ENCODE results near the gene CNGA1.

Gene CNGA1

DNA sequence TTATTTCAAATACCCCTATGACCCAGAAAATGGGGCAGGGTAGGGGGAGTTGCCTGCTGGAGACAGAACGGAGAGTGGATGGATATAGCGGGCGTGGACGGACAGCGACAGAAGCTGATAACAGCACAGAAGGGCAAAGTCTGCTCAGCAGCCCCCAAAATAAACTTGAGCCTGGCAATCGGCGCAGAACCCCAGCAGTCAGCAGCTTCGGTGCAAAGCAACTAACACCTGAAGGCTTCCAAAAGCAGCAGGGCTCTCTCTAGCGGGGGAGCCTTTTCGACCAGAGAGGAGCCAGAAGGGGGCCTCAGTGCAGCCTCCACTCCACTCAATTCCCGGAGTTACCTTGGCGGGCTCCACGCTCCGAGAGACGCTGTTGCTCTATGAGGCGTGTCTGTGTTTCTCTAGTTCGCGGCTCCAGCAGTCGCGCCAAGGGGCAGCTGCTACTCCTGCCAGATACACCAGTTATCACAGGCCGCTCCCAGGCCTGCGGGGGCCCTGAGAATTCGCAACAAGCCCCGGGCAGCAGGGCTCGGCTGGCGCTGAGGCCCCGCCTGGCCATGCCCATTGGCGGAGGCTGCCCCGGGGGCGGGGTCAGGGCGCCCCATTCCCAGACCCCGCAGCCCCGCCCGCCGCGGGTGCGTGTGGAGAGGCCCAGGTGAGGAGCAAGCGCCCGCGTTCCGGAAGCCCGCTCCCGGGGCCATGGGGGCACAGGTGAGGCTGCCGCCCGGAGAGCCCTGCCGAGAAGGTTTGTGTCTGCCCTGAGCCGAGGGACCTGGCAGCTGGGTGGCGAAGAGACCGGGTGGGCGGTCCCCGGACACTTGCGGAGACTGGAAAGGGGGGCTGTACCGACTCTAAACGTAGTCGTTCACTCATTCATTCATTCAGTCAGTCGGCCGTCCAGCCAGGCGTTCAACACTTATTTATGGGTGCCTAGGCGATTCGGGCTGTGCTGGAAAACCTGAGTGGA lies at the start of gene CNGA1, which contains the start of gene NIPAL1:
Gene CNGA1, minus strand, starts transcription at position 541 of the 967 bp plus-strand sequence. CDS start 63,992 bp downstream, outside the sequence.
Gene NIPAL1, plus strand, starts transcription at position 632 of the 967 bp plus-strand sequence. Its CDS starts 68 bp downstream, at position 700.
- H3K9ac ChIP-seq (ENCODE audit: low read depth, low read length), result peak within 1 kb of the TSS; percentile 37

GRCh38 chr4:48065587-48066052 lies 49.1 kb upstream of the CNGA1 start:
- Histone ChIP-seq H3K36me3 (ENCODE audit: control insufficient read depth, insufficient read depth, low read length) (no peaks in the 10 kb centered on the region), H3K27me3 (ENCODE audit: control insufficient read depth, insufficient read depth, low read length) (no peaks in the 10 kb centered on the region), H3K4me3 (ENCODE audit: low read depth, low read length) (no peak overlapping the region), H3K4me1 (ENCODE audit: control insufficient read depth, insufficient read depth, low read length) (no peaks in the 10 kb centered on the region), H3K9ac (ENCODE audit: low read depth, low read length) (no peak overlapping the region), H3K9me3 (ENCODE audit: control insufficient read depth, insufficient read depth, low read length) (no peaks in the 10 kb centered on the region)

More for the DNA sequence above, at the start of gene CNGA1, which contains the start of gene NIPAL1:
- Histone ChIP-seq H3K4me1 (ENCODE audit: control insufficient read depth, insufficient read depth, low read length) (peaks cover 27% of the 10 kb centered on the region), H3K4me3 (ENCODE audit: low read depth, low read length) (peak within 1 kb of the TSS; percentile 95), H3K36me3 (ENCODE audit: control insufficient read depth, insufficient read depth, low read length) (no peaks in the 10 kb centered on the region), H3K27me3 (ENCODE audit: control insufficient read depth, insufficient read depth, low read length) (no peaks in the 10 kb centered on the region), H3K9me3 (ENCODE audit: control insufficient read depth, insufficient read depth, low read length) (no peaks in the 10 kb centered on the region)

DNA sequence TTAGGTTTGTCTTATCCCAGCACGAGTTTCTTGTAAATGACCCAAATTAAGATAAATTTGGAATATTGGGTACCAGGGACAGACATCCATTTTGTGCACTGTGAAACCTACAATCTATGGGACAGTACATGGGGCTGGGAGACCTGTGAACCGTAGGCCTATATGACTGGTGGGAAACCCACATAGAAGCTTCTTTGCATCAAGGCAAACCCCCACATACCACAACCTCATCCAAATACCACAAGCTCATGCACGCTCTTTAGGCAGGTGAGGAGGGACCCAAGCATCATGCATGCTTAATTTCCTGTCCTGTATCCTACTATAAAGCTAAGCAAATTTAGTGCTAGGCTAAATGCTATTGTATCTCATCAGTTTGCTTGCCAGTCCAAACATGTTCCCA lies 47.9 kb upstream of the CNGA1 start:
- no peaks in the 10 kb centered on the region for H3K9me3 ChIP-seq (ENCODE audit: control insufficient read depth, insufficient read depth, low read length)
- H3K9ac ChIP-seq (ENCODE audit: low read depth, low read length), result no peak overlapping the region
- no peaks in the 10 kb centered on the region for H3K4me1 ChIP-seq (ENCODE audit: control insufficient read depth, insufficient read depth, low read length)
- H3K27me3 ChIP-seq (ENCODE audit: control insufficient read depth, insufficient read depth, low read length), result no peaks in the 10 kb centered on the region
- H3K36me3 ChIP-seq (ENCODE audit: control insufficient read depth, insufficient read depth, low read length), result no peaks in the 10 kb centered on the region
- H3K4me3 ChIP-seq (ENCODE audit: low read depth, low read length), result no peak overlapping the region

- Histone ChIP-seq H3K36me3 (ENCODE audit: control insufficient read depth, insufficient read depth, low read length) (no peaks in the 10 kb centered on the region), H3K4me1 (ENCODE audit: control insufficient read depth, insufficient read depth, low read length) (no peaks in the 10 kb centered on the region), H3K9me3 (ENCODE audit: control insufficient read depth, insufficient read depth, low read length) (peaks cover 3% of the 10 kb centered on the region), H3K9ac (ENCODE audit: low read depth, low read length) (no peak overlapping the region), H3K4me3 (ENCODE audit: low read depth, low read length) (no peak overlapping the region), H3K27me3 (ENCODE audit: control insufficient read depth, insufficient read depth, low read length) (no peaks in the 10 kb centered on the region)
These were observed 42.4 kb upstream of the CNGA1 start for GRCh38 chr4:48058617-48059530.

DNA sequence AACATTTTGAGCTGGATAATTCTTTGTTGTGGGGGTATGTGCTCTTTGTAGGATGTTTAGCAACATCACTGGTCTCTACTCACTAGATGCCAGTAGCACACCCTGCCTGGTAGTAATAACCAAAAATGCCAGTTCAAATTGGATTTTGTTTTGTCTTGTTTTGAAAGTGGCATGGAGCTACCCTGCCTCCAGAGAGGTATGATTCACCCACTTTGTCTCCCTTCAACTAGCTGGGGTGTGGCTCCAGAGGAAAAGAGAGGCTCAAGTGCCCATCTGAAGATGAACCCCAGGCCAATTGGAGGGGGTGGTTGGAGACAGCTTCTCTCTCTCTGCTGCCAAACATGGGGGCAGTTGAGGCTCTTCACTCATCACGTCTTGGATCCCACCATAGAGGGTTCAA lies 34.6 kb upstream of the CNGA1 start:
- Histone ChIP-seq H3K27me3 (ENCODE audit: control insufficient read depth, insufficient read depth, low read length) (no peaks in the 10 kb centered on the region), H3K4me1 (ENCODE audit: control insufficient read depth, insufficient read depth, low read length) (no peaks in the 10 kb centered on the region)

GRCh38 chr4:48049483-48049882 lies 33.0 kb upstream of the CNGA1 start:
- Histone ChIP-seq H3K27me3 (ENCODE audit: control insufficient read depth, insufficient read depth, low read length) (no peaks in the 10 kb centered on the region), H3K9ac (ENCODE audit: low read depth, low read length) (no peak overlapping the region), H3K36me3 (ENCODE audit: control insufficient read depth, insufficient read depth, low read length) (no peaks in the 10 kb centered on the region), H3K4me1 (ENCODE audit: control insufficient read depth, insufficient read depth, low read length) (no peaks in the 10 kb centered on the region), H3K4me3 (ENCODE audit: low read depth, low read length) (no peak overlapping the region), H3K9me3 (ENCODE audit: control insufficient read depth, insufficient read depth, low read length) (no peaks in the 10 kb centered on the region)

More for the DNA sequence above, 34.6 kb upstream of the CNGA1 start:
- no peaks in the 10 kb centered on the region for H3K36me3 ChIP-seq (ENCODE audit: control insufficient read depth, insufficient read depth, low read length)
- no peak overlapping the region for H3K9ac ChIP-seq (ENCODE audit: low read depth, low read length)
- no peaks in the 10 kb centered on the region for H3K9me3 ChIP-seq (ENCODE audit: control insufficient read depth, insufficient read depth, low read length)
- H3K4me3 ChIP-seq (ENCODE audit: low read depth, low read length), result no peak overlapping the region

DNA sequence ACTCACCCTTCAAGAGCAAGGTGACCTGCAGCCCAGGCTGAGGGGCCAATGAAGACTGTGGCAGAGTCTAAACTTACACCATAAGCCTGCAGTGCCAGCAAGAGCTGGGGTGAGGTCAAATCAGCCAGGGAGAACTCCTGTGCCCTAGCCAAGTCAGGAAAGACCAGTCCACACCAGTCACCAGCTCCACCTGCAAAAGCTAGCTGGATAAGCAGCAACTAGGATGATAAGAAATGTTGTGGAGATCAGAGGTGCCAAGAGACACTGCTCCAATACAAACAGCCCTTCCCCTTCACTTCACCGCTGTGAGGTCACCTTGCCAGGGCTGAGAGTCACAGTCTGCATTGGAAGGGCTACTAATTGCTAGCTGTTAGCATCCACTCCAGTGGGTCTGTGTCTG lies 31.4 kb upstream of the CNGA1 start:
- H3K4me3 ChIP-seq (ENCODE audit: low read depth, low read length), result no peak overlapping the region
- H3K9ac ChIP-seq (ENCODE audit: low read depth, low read length), result peak overlapping the region; percentile 24
- no peaks in the 10 kb centered on the region for H3K36me3 ChIP-seq (ENCODE audit: control insufficient read depth, insufficient read depth, low read length)
- H3K4me1 ChIP-seq (ENCODE audit: control insufficient read depth, insufficient read depth, low read length), result peaks cover 3% of the 10 kb centered on the region
- H3K9me3 ChIP-seq (ENCODE audit: control insufficient read depth, insufficient read depth, low read length), result no peaks in the 10 kb centered on the region
- H3K27me3 ChIP-seq (ENCODE audit: control insufficient read depth, insufficient read depth, low read length), result no peaks in the 10 kb centered on the region

DNA sequence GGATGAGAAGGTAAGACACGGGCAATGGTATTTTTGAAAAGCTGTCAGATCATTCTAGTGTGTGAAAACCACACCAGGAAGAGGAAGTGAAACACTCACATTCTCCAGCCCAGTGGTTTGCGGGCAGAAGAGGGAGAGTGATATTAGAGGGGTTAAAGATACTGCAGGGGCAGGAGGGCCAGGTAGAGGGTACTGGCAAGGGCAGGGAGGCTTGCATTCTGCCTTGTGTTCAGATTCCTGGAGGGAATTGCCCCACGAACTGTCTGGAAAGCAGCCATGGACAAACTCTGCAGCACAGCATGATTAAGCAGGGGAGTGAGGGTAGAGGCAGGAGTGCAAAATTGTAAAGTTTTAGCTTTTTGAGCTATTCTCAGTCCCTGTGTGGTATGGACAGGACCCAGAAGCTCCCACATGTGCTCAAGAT lies 31.0 kb upstream of the CNGA1 start:
- Histone ChIP-seq H3K36me3 (ENCODE audit: control insufficient read depth, insufficient read depth, low read length) (no peaks in the 10 kb centered on the region), H3K4me3 (ENCODE audit: low read depth, low read length) (no peak overlapping the region), H3K9ac (ENCODE audit: low read depth, low read length) (peak overlapping the region; percentile 24), H3K4me1 (ENCODE audit: control insufficient read depth, insufficient read depth, low read length) (peaks cover 7% of the 10 kb centered on the region), H3K27me3 (ENCODE audit: control insufficient read depth, insufficient read depth, low read length) (no peaks in the 10 kb centered on the region), H3K9me3 (ENCODE audit: control insufficient read depth, insufficient read depth, low read length) (no peaks in the 10 kb centered on the region)

DNA sequence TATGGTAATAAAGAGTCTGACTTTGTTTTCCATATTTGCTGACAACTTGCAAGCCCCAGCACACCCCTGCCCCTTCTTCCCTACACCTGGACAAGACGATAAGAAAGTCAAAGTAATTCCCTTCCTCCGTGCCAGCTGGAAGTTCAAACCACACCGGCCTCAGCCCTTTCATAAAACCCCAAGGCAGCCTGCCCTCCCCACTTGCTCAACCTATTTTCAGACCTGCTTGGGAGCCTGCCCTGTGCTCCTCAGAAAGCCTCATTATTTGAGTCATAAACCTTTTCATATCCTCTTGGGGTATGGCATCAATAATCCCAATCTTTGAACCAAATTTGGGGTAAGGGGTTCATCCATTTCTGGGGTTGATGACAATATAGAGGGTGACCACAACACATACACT lies 29.6 kb upstream of the CNGA1 start:
- H3K9ac ChIP-seq (ENCODE audit: low read depth, low read length), result no peak overlapping the region
- H3K4me3 ChIP-seq (ENCODE audit: low read depth, low read length), result no peak overlapping the region
- H3K9me3 ChIP-seq (ENCODE audit: control insufficient read depth, insufficient read depth, low read length), result no peaks in the 10 kb centered on the region
- H3K4me1 ChIP-seq (ENCODE audit: control insufficient read depth, insufficient read depth, low read length), result peaks cover 8% of the 10 kb centered on the region
- no peaks in the 10 kb centered on the region for H3K36me3 ChIP-seq (ENCODE audit: control insufficient read depth, insufficient read depth, low read length)
- H3K27me3 ChIP-seq (ENCODE audit: control insufficient read depth, insufficient read depth, low read length), result no peaks in the 10 kb centered on the region

DNA sequence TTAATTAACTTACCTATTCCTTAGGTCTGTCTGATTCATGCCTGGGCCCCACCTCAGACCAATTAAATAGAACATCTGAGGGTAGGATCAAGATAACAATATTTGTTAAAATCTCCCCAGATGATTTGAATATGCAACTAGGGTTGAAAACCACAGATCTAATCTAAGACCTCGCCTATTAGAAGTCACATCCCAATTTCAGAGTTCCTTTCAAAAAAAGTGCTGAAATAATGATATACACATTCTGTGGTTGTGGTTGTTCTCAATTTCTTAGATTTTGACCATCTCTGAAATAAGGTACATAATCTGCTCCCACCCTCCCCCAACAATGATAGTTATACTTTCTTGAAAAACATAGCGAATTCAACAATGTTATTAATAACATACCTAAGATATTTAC lies 27.8 kb upstream of the CNGA1 start:
- no peaks in the 10 kb centered on the region for H3K36me3 ChIP-seq (ENCODE audit: control insufficient read depth, insufficient read depth, low read length)
- H3K9ac ChIP-seq (ENCODE audit: low read depth, low read length), result no peak overlapping the region
- H3K4me1 ChIP-seq (ENCODE audit: control insufficient read depth, insufficient read depth, low read length), result peaks cover 8% of the 10 kb centered on the region
- H3K4me3 ChIP-seq (ENCODE audit: low read depth, low read length), result no peak overlapping the region
- no peaks in the 10 kb centered on the region for H3K9me3 ChIP-seq (ENCODE audit: control insufficient read depth, insufficient read depth, low read length)
- no peaks in the 10 kb centered on the region for H3K27me3 ChIP-seq (ENCODE audit: control insufficient read depth, insufficient read depth, low read length)

DNA sequence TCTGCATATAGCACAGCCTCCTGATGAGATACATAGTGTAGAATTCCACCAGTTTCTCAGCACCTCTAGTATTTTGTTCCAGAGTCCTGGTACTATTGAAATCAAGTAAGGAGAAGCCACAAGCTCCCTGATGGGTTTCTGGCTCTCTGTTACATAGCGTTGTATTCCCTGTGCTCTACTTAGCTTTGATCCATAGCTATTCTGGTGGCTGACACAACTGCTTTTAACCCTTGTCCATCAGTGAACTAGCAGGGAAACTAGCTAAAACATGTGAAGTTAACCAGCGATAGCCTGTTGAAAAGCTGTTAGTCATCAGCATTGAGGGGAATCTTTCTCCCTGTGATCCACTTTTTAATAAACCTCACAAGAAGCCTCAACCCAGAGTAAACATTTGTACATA lies 27.0 kb upstream of the CNGA1 start:
- Histone ChIP-seq H3K9ac (ENCODE audit: low read depth, low read length) (no peak overlapping the region), H3K4me3 (ENCODE audit: low read depth, low read length) (no peak overlapping the region), H3K4me1 (ENCODE audit: control insufficient read depth, insufficient read depth, low read length) (peaks cover 8% of the 10 kb centered on the region), H3K9me3 (ENCODE audit: control insufficient read depth, insufficient read depth, low read length) (no peaks in the 10 kb centered on the region), H3K36me3 (ENCODE audit: control insufficient read depth, insufficient read depth, low read length) (no peaks in the 10 kb centered on the region), H3K27me3 (ENCODE audit: control insufficient read depth, insufficient read depth, low read length) (no peaks in the 10 kb centered on the region)
